Endometrial microvascular endothelial cells (primary cell): Measurements from ENCODE around the gene FTO. TPM values are rescaled to one million over a fixed set of nuclear protein-coding genes. Genes with fewer than 3 reads are reported as not detected.

Source experiments
- in situ Hi-C: cut with HindIII; loops from 2 replicates; pipeline ENCODE4 v1.10.0; 2017; ENCODE audit warnings: low sequenced_read_pairs, low pct_unique_long_range_greater_than_20kb; ENCODE audit errors: inconsistent ontology term
- total RNA-seq: library from RNA; depleted of rRNA; stranded (reverse); fragments of >200 nt; gene quantifications from one replicate; pipeline ENCODE4 v1.2.3, GENCODE V29; 2015; ENCODE audit errors: inconsistent ontology term

FTO gene
- total RNA-seq, 1 donor from 2014 or later: 128 TPM

DNA sequence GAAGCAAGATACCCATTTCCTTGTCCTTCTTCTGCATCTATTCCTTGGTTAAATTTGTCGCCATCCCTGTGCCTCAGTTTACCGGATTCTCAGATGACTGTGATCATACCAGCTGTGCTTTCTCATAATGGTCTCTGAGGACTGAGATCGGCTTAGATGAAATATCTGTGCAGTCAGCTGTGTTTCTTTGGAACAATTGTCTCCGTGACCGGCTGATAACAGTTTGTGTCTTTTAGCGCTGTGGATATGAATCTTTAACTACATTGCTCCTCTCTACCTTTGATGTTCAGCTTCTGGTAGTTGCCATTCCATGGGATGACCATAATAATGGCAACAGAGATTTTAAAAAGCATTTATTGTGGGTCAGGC lies 473 bp downstream of the FTO start:
- in situ Hi-C loops: no loop called here

DNA sequence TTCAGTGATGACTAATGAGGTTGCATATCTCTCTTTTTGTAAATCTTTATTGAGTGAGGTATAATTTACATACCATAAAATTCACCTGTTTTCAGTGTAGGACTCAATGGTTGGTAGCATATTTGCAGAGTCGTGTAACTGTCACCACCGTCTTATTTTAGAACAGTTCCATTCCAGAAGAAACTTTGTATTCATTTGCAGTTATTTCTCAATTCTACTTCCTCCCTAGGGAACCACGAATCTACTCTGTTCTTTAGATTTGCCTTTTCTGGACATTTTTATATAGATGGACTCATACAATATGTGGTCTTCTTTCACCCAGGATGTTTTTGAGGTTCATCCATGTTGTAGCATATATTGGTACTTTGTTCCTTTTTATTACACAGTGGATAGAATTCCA lies 3.7 kb downstream of the FTO start:
- in situ Hi-C loops: no loop called here

DNA sequence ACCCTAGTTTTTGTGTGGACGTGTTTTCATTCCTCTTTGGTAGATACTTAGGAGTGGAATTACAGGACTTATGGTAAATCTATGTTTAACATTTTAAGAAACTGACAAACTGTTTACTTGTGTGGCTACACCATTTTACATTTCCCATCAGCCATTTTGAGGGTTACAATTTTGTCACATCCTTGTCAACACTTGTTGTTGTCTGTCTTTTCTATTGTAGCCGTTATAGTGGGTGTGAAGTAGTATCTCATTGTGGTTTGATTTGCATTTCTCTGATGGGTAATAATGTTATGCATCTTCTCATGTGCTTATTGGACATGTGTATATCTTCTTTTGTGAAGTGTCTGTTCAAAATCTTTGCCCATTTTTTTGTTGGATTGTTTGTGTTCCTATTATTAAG lies 4.5 kb downstream of the FTO start:
- in situ Hi-C loops: no loop called here

DNA sequence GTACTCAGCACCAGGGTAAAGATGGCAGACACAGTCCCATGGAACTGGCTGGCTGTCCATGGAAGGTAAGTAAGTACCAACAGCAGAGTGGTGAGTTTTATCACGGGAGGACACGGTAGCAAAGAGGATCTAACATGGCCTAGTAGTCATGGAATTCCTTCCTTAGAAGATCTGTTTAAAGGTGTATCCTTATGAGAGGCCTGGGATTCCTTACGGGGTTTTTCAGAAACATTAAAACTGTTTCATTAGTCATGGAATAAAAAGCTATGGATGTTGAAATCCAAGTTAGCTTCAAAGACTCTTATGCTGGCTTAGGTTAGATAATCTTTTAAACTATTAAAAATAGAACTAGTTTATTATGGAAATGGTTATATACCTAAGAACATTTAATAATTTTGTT lies 7.4 kb downstream of the FTO start:
- in situ Hi-C loops: no loop called here

DNA sequence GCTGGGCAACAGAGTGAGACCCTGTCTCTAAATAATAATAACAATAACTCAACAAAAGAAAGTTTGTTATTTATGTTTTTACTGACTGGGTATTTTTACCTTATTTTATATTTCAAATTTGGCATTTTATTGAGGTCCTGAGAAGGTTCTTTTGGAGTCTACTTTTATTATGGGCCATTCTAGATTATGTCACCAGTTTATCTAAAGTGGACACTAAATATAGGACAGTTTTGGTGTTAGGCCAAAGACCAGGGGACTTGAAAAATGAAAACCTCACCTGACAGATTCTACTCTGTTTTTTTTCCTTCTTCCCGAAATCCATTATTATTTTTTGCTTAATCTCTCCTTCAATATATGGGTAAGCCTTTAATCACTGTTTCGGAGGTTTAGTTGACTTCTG lies 8.1 kb downstream of the FTO start:
- in situ Hi-C loops: no loop called here

DNA sequence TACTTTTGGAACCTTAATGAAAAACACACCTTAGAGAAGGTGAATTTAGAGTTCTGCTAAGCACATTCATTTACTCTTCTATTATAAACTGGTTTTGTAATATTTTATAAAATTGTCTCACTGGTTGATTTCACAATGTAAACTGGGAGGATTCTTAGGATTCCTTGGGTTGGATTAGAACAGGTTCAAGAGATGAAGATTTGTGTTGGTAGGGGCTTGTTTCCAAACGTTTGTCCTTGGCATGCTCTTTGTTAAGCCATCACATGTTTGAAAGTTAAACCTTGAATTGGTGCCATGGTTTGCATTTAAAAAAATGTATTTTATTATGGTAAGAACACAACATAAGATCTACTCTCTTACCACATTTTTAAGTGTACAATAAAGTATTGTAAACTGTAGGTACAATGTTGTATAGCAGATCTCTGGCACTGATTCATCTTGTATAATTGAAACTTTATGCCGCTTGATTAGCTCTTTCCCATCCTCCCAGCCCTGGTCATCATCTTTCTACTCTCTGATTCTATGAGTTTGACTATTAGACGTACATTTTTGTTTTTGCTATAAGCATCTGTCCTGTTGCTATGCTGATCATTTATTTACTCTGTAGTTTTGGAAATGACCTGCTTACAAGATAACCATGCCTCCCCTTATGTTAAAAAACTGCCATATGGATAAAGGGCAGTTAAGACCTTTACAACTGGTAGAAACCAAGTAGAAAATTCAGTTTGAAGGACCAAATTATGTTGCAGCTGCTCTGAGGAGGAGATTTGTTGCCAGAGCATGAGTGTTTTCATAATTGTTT lies 9.6 kb downstream of the FTO start:
- in situ Hi-C loops: no loop called here

DNA sequence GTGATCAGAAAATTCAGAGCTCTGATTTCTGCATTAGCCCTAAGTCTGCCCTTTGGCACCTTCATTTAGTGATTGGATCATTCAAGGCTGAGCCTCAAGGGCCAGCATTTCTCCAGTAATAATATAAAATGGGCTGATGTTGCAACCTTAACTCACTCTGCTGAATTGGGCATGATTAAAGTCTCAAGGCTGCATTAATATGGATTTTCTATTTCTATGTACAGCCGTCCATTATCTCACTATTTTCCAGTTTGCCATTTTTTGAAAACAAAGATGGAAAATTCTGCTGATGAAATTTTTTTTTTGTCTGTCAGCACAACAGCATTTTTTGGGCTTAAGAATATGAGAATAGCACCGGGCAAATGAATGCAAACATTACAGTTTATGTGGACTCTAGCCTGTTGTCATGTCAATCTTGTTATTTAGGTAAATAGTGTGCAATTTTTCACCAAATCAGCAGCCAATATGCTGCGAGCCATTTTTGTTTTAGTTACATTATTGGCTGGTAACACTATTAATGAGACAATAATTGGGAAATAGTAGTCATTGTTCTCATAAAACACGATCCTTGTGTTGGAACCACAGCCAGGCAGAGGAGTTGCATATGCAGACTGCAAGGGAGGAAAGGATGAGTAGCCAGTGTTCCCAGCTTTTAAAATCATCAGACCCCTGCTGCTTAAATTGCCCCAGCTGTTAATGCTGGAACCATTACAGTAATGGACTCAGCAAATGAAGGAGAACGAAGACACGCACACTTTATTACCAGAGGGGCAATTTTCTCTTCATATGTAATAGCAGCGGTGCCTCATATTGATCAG lies 10.5 kb downstream of the FTO start:
- in situ Hi-C loops: no loop called here

DNA sequence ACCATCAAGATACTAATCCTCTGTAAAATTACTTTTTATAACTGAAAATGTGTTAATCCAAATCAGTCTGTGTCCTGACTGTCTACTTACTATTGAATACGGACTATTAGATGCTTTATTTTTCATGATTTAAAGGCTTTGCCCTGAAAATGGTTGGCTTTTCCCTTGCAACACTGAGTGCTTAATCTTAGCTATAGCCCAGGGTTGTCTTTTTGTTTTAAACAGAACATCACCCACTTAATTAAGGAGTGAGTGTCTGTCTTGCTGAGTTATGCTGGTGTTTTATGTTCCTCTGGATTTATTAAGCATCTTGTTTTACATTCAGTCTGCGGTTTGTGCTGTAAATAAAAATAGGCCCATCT lies 11.0 kb downstream of the FTO start:
- in situ Hi-C loops: no loop called here

DNA sequence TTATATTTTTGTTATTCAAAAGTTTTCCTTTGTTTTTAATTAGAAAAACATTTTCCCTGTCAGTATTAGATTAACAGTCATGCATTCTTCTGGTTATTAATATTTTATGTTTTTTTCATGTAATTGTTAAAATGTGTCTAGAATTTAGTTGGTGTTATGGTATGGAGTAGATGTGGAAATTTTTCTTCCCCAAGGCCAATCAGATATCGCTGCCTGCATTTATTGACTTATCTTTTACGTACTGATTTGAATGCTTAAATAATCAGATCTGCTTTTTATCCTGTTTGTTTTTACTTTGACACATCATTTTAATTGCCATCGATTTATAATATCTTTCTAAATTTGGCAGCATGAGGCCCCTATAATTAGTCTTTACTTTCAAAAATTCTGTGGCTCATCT lies 13.6 kb downstream of the FTO start:
- in situ Hi-C loops: no loop called here

DNA sequence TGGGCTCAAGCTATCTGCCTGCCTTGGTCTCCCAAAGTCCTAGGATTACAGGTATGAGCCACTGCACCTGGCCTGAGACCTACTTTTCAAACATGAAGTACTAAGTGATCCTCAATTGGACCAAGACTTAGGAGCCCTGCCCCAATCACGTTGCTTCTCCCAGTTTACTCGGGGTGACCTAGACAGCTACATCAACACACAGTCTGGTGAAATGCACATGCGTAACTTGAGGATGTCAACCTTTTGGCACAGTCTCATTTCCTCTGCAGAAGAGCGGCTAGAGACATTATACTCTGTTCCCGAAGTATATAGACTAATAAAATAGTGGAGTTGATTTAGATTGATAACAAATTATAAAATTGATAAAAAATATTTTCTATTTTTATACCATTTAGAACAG lies 17.1 kb downstream of the FTO start:
- in situ Hi-C loops: no loop called here

DNA sequence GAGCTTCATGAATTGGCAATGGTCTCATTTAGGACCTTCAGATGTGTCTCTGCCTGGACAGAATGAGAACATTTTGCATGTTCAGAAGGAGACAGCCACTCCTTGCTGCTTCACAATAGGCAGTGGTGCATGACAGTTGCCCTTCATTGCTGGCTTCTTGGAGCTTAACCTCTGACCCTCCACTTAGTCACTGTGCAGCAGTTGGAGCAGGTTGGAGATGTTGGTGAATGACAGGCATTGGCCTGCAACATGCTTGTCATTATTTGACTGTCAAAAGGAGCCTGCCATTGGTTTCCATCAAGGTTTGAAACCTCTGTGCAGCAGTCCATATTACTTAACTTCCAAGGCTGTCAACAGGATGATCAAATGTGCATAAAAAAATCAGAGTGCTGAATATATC lies 22.7 kb downstream of the FTO start:
- in situ Hi-C loops: no loop called here

DNA sequence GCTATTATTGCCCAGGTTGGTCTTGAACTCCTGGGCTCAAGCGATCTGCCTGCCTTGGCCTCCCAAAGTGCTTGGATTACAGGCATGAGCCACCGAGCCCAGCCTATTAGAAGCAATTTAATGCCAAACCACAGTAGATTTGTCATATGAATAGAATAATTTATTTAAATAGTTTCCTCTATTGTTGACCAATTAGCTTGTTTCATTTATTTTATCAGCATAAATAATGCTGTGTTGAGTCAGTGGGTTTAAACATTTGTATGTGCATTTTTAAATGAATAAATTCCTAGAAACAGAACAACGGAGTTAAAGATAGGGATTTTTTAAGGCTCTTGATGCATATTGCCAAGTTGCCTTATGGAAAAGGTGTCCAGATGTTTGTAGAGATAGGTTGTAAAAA lies 26.7 kb downstream of the FTO start:
- in situ Hi-C loops: no loop called here

DNA sequence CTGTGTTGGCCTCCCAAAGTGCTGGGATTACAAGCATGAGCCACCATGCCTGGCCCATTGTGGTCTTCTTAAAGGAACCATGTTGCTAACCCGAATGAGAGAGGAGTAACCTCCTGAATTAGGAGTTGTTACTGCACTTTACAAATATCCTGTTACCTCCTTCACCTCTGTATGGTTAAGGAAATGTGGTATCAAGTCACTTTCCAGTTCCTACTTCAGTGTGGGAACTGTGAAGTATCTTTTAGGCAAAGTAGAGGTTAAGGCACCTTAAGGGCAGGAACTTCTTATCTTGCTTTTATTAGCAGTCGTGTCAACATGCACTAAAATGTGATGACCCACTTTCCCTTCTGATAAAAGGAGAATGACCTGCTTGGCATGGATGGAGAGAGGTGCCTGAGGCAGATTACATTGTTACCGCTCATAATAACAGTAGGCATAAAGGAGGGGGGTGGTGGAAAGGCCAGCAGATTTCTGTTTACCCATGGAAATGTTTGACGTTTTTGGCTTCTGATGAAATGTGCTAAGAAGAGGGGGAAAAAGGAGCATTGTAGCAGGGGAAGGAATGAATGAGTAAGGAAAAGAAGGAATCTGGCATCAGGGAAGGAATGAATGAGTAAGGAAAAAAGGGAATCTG lies 28.5 kb downstream of the FTO start:
- in situ Hi-C loops: no loop called here

DNA sequence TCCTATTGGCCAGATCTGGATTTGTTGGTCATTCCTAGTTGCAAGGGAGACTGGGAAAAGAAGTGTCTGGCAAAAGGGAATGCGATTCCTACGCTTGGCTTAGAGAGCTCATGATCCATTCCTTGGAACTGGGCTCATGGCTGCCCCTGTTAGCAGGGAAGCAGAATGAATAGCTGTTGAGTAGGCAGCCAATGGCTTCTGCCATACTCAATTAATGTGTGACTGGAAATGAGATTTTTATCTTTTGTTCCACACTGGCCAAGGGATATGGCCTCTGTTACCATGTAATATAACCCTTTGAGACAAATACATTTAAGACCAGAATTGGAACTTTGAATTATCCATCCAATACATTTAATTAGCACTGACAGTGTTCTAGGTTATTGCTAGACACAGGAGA lies 31.0 kb downstream of the FTO start:
- in situ Hi-C loops: no loop called here

DNA sequence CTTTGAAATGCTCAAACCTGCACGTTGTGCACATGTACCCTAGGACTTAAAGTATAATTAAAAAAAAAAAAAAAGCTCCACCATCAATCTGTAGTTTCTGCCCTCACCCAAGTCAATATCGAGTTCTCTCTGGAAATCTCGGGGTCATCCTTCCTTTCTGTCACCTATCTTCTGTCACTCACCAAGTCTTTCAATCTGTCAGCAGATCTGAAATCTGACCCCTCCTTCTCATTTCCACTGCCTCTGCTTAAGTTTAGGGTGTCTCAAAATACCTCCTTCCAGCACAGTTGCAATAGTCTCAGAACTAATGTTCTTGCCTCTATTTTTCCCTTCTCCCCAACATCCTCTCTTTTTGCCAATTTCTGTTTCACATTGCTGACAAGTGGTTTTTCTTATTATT lies 32.3 kb downstream of the FTO start:
- in situ Hi-C loops: no loop called here

DNA sequence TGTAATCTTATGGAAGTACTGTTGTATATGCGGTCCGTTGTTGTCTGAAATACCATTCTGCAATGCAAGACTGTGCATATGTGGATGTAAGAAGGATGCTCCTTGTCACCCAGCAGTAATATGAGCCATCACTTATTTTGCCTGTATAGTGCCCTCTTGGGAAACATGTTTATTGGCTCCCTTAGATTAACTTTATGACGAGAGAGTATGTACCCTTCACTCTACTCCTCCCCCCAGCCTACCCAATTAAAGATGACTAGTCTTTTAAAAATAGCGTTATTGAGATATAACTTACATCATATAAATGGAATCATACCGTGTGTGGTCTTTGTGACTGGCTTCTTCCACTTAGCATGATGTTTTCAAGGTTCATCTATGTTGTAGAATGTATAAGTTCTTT lies 33.6 kb downstream of the FTO start:
- in situ Hi-C loops: no loop called here

DNA sequence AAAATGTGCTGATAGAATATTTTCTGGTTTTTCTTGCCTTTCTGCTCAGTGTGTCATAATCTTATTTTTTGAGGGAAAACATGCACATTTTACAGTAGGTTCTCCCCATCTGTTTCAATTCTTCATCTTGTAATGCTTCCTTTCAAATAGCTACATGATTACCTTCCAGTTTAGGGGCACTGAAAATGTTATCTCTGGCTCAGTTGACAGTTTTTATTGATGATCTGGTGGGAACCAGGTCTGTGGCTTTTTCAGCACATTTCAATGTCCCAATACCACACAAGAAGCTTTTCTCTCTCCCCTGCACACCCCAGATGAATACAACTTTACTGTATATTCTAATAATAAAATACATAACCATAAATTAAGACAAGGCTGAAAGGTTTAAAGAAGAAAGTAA lies 36.5 kb downstream of the FTO start:
- in situ Hi-C loops: loop anchor here (10.0 kb wide), 1 partner anchor 1184 kb away; no protein-coding TSS in a partner anchor

DNA sequence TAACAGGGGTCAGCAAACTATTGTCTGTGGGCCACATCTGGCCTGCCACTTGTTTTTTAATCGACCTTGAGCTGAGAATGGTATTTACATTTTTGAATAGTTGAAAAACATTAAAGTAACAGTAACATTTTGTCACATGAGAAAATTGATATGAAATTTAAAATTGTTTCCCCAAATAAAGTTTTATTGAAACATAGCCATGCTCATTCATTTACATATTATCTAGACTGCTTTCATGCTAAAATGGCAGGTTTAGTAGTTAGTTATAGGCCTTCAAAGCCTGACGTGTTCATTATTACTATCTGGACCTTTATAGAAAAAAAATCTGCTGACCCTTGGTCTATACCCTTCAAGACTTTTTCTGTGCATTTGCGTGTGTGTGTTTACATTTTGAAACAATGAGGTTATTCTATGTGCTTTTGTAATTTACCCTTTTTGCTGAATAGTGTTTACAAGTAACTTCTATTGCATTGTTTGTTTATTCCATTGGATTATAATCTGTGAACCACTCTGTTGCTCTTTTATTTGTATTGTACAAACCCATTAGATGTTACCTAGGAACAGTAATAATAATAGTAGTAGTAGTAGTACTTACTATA lies 37.1 kb downstream of the FTO start:
- in situ Hi-C loops: loop anchor here (10.0 kb wide), 1 partner anchor 1184 kb away; no protein-coding TSS in a partner anchor

DNA sequence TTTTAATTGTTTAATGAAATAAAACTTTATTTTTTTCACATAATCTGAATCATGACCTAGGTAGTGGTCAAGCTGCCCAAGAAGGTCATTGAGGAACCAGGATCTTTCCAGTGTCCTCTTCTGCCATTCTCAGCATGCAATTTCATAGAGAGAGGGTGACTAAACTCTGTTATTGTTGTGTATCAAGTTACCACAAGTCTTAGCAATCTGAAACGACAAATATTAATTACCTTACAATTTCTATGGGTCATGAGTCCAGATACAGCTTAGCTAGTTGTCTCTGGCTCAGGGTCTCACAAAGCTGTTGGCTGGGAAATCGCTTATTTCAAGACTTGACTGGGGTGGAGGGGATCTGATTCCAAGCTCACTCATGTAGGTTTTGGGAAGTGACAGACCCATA lies 37.6 kb downstream of the FTO start:
- in situ Hi-C loops: loop anchor here (10.0 kb wide), 1 partner anchor 1183 kb away; no protein-coding TSS in a partner anchor
